ENCODE measurements around the gene PTPRN2.

GRCh38 chr7:158494162-158494586 is 93.4 kb downstream of the PTPRN2 start:
- peak; percentile 85 for TF ChIP-seq CTCF (IDR thresholded peaks at IDR 0.05; ENCODE audit: low read depth, low read length)
- TF ChIP-seq POLR2A (IDR thresholded peaks at IDR 0.05; ENCODE audit: extremely low read depth, insufficient read length): no peak
